Measurements from ENCODE around the gene GBP7. TPM values are rescaled to one million over a fixed set of nuclear protein-coding genes. Genes with fewer than 3 reads are reported as not detected.

Gene GBP7
- total and polyA plus RNA-seq, 5 donors, result 0.05 to 0.11 TPM; not detected in 3

- 8% methylated on average over 21 of the region's 21 CpGs for WGBS
- Histone ChIP-seq H3K4me3 (ENCODE audit: low read length) (peak within 1 kb of the TSS; percentile 94), H3K27ac (ENCODE audit: low read length) (peak within 1 kb of the TSS; percentile 88), H3K9me3 (ENCODE audit: control insufficient read depth, low read length) (no peaks in the 10 kb centered on the region), H3K27me3 (ENCODE audit: control insufficient read depth, insufficient read depth) (no peaks in the 10 kb centered on the region), H3K4me1 (ENCODE audit: control insufficient read depth, insufficient read depth, low read length) (peaks cover 4% of the 10 kb centered on the region)
- peak; percentile 82 to 84 for ATAC-seq
- intact Hi-C loops (cut with DNase I), result loop anchor here in 2 of 4 donors (10.0 kb wide), 2 partner anchors 76 to 156 kb away; partner anchors contain the start of gene GBP5 (in 1 of the 2)
- DNase-seq, result peak; percentile 32 to 72 (median 71)
Observed at GRCh38 chr1:89198491-89199072, 22.8 kb upstream of the GBP7 start, which contains the start of gene GBP4. Gene GBP4, minus strand, starts transcription at chr1:89198942. Its CDS starts 108 bp downstream, at chr1:89198834.

- ATAC-seq (peak in 1 of 2 donors; percentile 5), DNase-seq (no peak)
- Histone ChIP-seq H3K9me3 (ENCODE audit: control insufficient read depth, low read length) (no peaks in the 10 kb centered on the region), H3K4me1 (ENCODE audit: control insufficient read depth, insufficient read depth, low read length) (peaks cover 4% of the 10 kb centered on the region), H3K4me3 (ENCODE audit: low read length) (peak overlapping the region; percentile 94), H3K27me3 (ENCODE audit: control insufficient read depth, insufficient read depth) (no peaks in the 10 kb centered on the region), H3K27ac (ENCODE audit: low read length) (peak overlapping the region; percentile 88)
- intact Hi-C loops (cut with DNase I), result loop anchor here in 2 of 4 donors (10.0 kb wide), 2 partner anchors 77 to 157 kb away; partner anchors contain the start of gene GBP5 (in 1 of the 2)
- 1% methylated on average over 8 of the region's 8 CpGs for WGBS
Observed at GRCh38 chr1:89198081-89198480, 22.3 kb upstream of the GBP7 start.

- WGBS, result 62% methylated on average over 3 of the region's 3 CpGs
- intact Hi-C loops (cut with DNase I), result loop anchor here in 2 of 4 donors (10.0 kb wide), 2 partner anchors 79 to 159 kb away; partner anchors contain the start of gene GBP5 (in 1 of the 2)
Observed at GRCh38 chr1:89195476-89195875, 19.7 kb upstream of the GBP7 start.

GRCh38 chr1:89191314-89191713, 15.5 kb upstream of the GBP7 start:
- Histone ChIP-seq H3K27ac (ENCODE audit: low read length) (no peak overlapping the region), H3K27me3 (ENCODE audit: control insufficient read depth, insufficient read depth) (no peaks in the 10 kb centered on the region), H3K4me3 (ENCODE audit: low read length) (no peak overlapping the region), H3K9me3 (ENCODE audit: control insufficient read depth, low read length) (no peaks in the 10 kb centered on the region), H3K4me1 (ENCODE audit: control insufficient read depth, insufficient read depth, low read length) (no peaks in the 10 kb centered on the region)
- no peak for DNase-seq
- ATAC-seq, result no peak
- WGBS, result 58% methylated on average over 5 of the region's 5 CpGs
- intact Hi-C loops (cut with DNase I), result loop anchor here in 2 of 4 donors (10.0 kb wide), 2 partner anchors 83 to 163 kb away; partner anchors contain the start of gene GBP5 (in 1 of the 2)

More at GRCh38 chr1:89195476-89195875, 19.7 kb upstream of the GBP7 start:
- Histone ChIP-seq H3K4me1 (ENCODE audit: control insufficient read depth, insufficient read depth, low read length) (no peaks in the 10 kb centered on the region), H3K27ac (ENCODE audit: low read length) (no peak overlapping the region), H3K4me3 (ENCODE audit: low read length) (peak overlapping the region; percentile 4), H3K27me3 (ENCODE audit: control insufficient read depth, insufficient read depth) (no peaks in the 10 kb centered on the region), H3K9me3 (ENCODE audit: control insufficient read depth, low read length) (no peaks in the 10 kb centered on the region)
- ATAC-seq (no peak), DNase-seq (no peak)

GRCh38 chr1:89190017-89190416, 14.2 kb upstream of the GBP7 start:
- Histone ChIP-seq H3K27ac (ENCODE audit: low read length) (no peak overlapping the region), H3K9me3 (ENCODE audit: control insufficient read depth, low read length) (no peaks in the 10 kb centered on the region), H3K27me3 (ENCODE audit: control insufficient read depth, insufficient read depth) (no peaks in the 10 kb centered on the region), H3K4me1 (ENCODE audit: control insufficient read depth, insufficient read depth, low read length) (no peaks in the 10 kb centered on the region), H3K4me3 (ENCODE audit: low read length) (no peak overlapping the region)
- no peak for DNase-seq
- 92% methylated on average over 4 of the region's 4 CpGs for WGBS
- intact Hi-C loops (cut with DNase I), result loop anchor here in 2 of 4 donors (10.0 kb wide), 2 partner anchors 85 to 165 kb away; partner anchors contain the start of gene GBP5 (in 1 of the 2)
- no peak for ATAC-seq

- WGBS, result 83% methylated on average over 2 of the region's 2 CpGs
- Histone ChIP-seq H3K9me3 (ENCODE audit: control insufficient read depth, low read length) (no peaks in the 10 kb centered on the region), H3K4me3 (ENCODE audit: low read length) (no peak overlapping the region), H3K27me3 (ENCODE audit: control insufficient read depth, insufficient read depth) (no peaks in the 10 kb centered on the region), H3K27ac (ENCODE audit: low read length) (no peak overlapping the region), H3K4me1 (ENCODE audit: control insufficient read depth, insufficient read depth, low read length) (no peaks in the 10 kb centered on the region)
- ATAC-seq, result no peak
- no peak for DNase-seq
- intact Hi-C loops (cut with DNase I), result no loop called here
Observed at GRCh38 chr1:89179343-89179742, 3.5 kb upstream of the GBP7 start.

GRCh38 chr1:89176971-89177370, 1.2 kb upstream of the GBP7 start:
- ATAC-seq (no peak), DNase-seq (no peak)
- 96% methylated on average over 2 of the region's 2 CpGs for WGBS
- intact Hi-C loops (cut with DNase I), result no loop called here
- Histone ChIP-seq H3K4me1 (ENCODE audit: control insufficient read depth, insufficient read depth, low read length) (no peaks in the 10 kb centered on the region), H3K27me3 (ENCODE audit: control insufficient read depth, insufficient read depth) (no peaks in the 10 kb centered on the region), H3K4me3 (ENCODE audit: low read length) (no peak overlapping the region), H3K27ac (ENCODE audit: low read length) (no peak overlapping the region), H3K9me3 (ENCODE audit: control insufficient read depth, low read length) (no peaks in the 10 kb centered on the region)

- ATAC-seq (no peak), DNase-seq (no peak)
- Histone ChIP-seq H3K4me1 (ENCODE audit: control insufficient read depth, insufficient read depth, low read length) (no peaks in the 10 kb centered on the region), H3K9me3 (ENCODE audit: control insufficient read depth, low read length) (no peaks in the 10 kb centered on the region), H3K27ac (ENCODE audit: low read length) (no peak overlapping the region), H3K27me3 (ENCODE audit: control insufficient read depth, insufficient read depth) (no peaks in the 10 kb centered on the region), H3K4me3 (ENCODE audit: low read length) (no peak overlapping the region)
- WGBS, result 84% methylated on average over 3 of the region's 3 CpGs
- intact Hi-C loops (cut with DNase I), result no loop called here
Observed at GRCh38 chr1:89174491-89174890, 1.3 kb downstream of the GBP7 start.

GRCh38 chr1:89172468-89173143, 3.2 kb downstream of the GBP7 start:
- DNase-seq, result no peak
- no peak for ATAC-seq

GRCh38 chr1:89171067-89171438, 4.8 kb downstream of the GBP7 start:
- intact Hi-C loops (cut with DNase I), result no loop called here
- Histone ChIP-seq H3K9me3 (ENCODE audit: control insufficient read depth, low read length) (no peaks in the 10 kb centered on the region), H3K4me1 (ENCODE audit: control insufficient read depth, insufficient read depth, low read length) (no peaks in the 10 kb centered on the region), H3K27me3 (ENCODE audit: control insufficient read depth, insufficient read depth) (no peaks in the 10 kb centered on the region), H3K27ac (ENCODE audit: low read length) (no peak overlapping the region), H3K4me3 (ENCODE audit: low read length) (no peak overlapping the region)
- DNase-seq, result no peak
- no peak for ATAC-seq

More at GRCh38 chr1:89172468-89173143, 3.2 kb downstream of the GBP7 start:
- H3K27ac ChIP-seq (ENCODE audit: low read length), result no peak overlapping the region
- no peaks in the 10 kb centered on the region for H3K27me3 ChIP-seq (ENCODE audit: control insufficient read depth, insufficient read depth)
- WGBS, result 97% methylated on average over 4 of the region's 4 CpGs
- H3K9me3 ChIP-seq (ENCODE audit: control insufficient read depth, low read length), result no peaks in the 10 kb centered on the region
- intact Hi-C loops (cut with DNase I), result no loop called here
- no peaks in the 10 kb centered on the region for H3K4me1 ChIP-seq (ENCODE audit: control insufficient read depth, insufficient read depth, low read length)
- H3K4me3 ChIP-seq (ENCODE audit: low read length), result no peak overlapping the region
